Measurements from ENCODE around the gene MYO7B. TPM values are rescaled to one million over a fixed set of nuclear protein-coding genes. Genes with fewer than 3 reads are reported as not detected.

MYO7B gene
- total RNA-seq, 1 donor from 2014 or later, result 0.13 TPM

DNA sequence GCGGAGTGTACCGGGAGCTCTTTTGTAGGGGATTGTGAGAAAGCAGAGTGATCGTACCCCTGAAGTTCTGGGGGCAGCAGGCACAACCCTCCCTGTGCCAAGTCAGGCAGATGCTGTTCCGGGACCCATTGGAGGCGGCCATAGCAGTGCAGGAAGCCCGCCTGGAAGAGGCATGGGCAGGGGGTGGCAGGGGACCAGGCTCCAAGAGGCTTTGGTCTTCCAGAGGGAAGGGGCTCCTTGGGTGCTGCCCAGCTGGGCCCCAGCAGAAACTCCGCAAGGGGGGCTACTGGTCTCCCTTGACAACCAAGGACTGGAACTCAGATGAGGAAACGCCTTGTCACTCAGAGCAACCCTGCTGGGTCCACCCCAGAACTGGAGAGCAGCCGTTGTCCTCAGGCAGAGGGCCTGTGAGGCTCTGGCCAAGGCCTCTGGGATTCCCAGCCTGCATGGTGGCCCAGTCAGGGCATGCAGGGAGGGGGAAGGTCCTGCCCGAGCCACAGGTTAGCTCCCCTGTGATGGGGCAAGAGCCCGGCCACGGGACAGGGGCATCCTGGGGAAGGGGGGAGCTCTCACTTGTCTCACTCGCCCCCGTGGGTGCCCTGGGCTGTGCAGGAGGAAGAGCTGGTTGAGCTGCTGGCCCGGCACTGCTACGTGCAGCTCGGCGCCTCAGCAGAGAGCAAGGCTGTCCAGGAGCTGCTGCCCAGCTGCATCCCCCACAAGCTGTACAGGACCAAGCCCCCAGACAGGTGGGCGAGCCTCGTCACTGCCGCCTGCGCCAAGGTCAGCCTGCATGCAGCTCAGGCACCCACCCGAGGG lies 89.5 kb downstream of the MYO7B start:
- no peak for DNase-seq (ENCODE audit: low read depth in 2 of 2)

- DNase-seq (ENCODE audit: low read depth in 2 of 2), result no peak
These were observed 90.1 kb downstream of the MYO7B start for GRCh38 chr2:127625572-127625951.

DNA sequence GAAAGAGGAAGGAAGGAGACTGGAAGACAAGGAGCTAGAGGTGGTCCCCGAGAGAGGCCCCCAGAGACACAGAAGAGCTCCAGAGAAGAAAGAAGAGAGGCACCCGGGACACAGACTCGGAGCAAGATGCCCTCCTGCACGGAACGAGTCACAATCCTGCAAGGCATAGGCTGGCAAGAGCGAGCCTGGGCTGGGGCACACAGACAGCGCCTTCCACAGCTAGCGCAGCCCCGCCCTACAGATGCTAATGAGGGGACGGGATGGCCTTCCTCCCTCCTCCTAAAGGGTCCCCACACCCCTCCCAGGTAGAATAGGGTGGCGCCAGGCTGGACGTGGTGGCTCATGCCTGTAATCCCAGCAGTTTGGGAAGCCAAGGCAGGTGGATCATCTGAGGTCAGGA lies 90.7 kb downstream of the MYO7B start:
- no peak for DNase-seq (ENCODE audit: low read depth in 2 of 2)

DNA sequence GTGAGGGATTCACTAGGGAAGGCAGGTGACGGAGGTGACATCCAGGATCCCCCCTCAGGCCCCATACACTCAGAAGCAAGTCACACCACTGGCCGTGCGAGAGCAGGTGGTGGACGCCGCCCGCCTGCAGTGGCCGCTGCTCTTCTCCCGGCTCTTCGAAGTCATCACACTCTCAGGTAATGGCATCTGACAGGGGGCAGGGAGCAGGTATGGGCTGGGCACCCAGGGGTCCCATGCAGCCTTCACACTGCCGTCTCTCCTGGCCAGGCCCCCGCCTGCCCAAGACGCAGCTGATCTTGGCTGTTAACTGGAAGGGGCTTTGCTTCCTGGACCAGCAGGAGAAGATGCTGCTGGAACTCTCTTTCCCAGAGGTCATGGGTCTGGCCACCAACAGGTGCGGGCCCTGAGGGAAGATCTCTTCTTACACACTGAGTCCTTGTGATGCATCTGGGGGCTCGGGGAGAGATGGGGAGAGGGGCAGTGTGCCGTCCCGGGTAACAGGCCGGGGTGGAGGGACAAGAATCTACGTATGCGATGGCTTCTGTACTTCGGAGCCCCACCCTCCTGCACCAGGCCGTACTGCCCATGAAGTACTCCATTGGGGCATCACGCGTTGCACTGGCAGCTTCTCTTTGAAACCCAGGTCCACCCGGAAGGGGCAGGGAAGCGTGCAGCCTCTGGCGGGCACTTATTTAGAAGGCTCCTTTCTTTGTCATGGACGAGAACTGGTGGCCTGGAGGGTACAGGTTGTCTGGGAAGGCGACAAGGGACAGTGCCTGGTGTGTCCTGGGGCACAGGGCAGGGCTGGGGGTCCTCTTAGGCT lies 91.6 kb downstream of the MYO7B start:
- DNase-seq (ENCODE audit: low read depth in 2 of 2), result no peak

DNA sequence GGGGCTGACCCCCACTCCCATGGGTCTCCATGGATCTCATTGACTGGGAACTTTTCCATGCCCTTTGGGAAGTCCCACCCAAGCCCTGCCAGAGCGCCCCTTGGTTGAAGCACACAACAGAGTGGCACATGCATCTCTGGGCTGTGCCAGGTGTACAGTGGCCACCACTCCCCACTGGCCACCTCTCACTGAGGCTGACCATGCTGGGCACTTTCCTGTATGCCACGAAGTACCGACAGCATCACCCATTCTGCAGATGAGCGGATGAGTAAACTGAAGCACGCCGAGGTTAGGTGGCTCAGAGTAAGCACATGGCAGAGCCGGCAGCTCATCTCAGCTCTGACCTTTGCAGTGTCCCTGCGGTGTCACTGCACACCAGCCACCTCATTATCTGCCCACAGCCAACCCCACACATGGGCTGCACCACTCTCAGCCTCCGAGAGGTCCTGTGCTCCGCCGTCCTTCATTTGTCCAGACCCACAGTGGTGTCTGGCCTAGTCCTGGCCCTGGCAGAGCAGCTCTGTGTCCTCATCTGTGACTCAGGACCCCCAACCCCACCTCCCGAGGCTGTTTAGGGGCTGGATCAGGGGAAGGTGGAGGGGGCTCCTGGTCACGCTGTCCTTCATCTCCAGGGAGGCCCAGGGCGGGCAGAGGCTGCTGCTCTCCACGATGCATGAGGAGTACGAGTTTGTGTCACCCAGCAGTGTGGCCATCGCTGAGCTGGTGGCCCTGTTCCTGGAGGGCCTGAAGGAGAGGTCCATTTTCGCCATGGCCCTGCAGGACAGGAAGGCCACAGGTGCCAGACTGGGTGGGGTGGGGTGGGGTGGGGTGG lies 92.5 kb downstream of the MYO7B start:
- DNase-seq (ENCODE audit: low read depth in 2 of 2), result no peak

GRCh38 chr2:127628767-127629614 lies 93.5 kb downstream of the MYO7B start:
- DNase-seq (ENCODE audit: low read depth in 2 of 2), result no peak

GRCh38 chr2:127629637-127630036 lies 94.2 kb downstream of the MYO7B start:
- DNase-seq (ENCODE audit: low read depth in 2 of 2), result no peak

- DNase-seq (ENCODE audit: low read depth in 2 of 2), result no peak
These were observed 94.8 kb downstream of the MYO7B start for GRCh38 chr2:127630096-127630863.

DNA sequence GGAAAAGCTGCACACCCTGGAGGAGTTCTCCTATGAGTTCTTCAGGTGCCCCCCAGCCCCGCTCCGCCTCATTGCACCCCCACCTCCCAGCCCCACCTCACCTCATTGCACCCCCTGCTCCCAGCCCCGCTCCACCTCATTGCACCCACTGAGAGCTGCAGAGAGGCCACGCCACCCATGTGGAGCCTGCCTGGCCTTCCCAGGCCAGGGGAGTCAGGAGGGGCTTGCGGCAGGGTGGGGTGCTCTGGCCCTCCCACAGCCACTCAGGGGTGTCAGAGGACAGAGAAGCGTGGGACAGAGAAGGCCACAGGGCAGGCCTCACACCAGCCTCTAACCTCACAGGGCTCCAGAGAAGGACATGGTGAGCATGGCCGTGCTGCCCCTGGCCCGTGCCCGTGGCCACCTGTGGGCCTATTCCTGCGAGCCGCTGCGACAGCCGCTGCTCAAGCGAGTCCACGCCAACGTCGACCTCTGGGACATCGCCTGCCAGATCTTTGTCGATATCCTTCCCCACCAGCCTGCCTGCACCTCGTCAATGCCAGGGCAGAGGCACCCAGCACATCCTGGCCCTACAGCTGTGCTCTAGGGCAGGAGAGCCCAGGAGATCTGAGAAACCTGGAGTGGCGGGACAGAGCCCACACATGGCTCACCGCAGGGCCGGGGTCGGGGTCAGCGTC lies 95.5 kb downstream of the MYO7B start:
- DNase-seq (ENCODE audit: low read depth in 2 of 2), result no peak

GRCh38 chr2:127631541-127631996 lies 96.1 kb downstream of the MYO7B start:
- no peak for DNase-seq (ENCODE audit: low read depth in 2 of 2)

- no peak for DNase-seq (ENCODE audit: low read depth in 2 of 2)
These were observed 96.6 kb downstream of the MYO7B start for GRCh38 chr2:127631997-127632581.

- DNase-seq (ENCODE audit: low read depth in 2 of 2), result no peak
These were observed 97.4 kb downstream of the MYO7B start for GRCh38 chr2:127632592-127633489.

GRCh38 chr2:127633556-127634065 lies 98.1 kb downstream of the MYO7B start:
- peak in 1 of 2 donors; percentile 25 for DNase-seq (ENCODE audit: low read depth in 2 of 2)

GRCh38 chr2:127634066-127634617 lies 98.7 kb downstream of the MYO7B start:
- no peak for DNase-seq (ENCODE audit: low read depth in 2 of 2)

DNA sequence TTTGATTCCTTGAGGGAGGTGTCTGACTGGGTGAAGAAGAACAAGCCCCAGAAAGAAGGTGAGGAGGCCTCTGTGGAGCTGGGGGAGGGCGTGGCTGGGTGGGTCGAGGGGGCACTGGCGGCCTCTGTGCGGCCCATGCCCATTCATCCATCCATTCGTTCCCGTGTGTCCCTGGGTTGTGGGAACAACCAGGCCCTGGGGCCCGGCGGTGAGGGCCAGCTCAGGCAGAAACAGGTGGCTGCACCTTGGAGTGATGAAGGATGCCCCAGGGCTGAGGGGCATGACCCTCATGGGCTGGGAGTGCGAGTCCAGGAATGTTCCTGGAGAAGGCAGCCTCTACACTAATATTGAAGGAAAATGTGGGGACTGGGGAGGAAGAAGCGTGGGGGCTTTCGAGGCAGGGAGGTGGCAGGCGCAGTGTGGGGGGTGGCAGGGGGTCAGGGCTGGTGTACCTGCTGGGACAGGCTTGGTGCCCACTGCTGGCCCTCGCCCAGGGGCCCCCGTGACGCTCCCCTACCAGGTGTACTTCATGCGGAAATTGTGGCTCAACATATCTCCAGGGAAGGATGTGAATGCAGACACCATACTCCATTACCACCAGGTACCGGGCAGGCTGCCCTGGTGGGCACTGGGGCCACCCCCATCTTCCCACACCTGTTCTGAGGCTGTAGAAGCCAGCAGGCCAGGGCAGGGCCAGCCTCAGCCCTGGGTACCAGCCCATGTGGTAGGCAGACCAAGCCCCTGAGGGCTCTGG lies 99.3 kb downstream of the MYO7B start:
- DNase-seq (ENCODE audit: low read depth in 2 of 2), result no peak

- DNase-seq (ENCODE audit: low read depth in 2 of 2), result no peak
These were observed 100.1 kb downstream of the MYO7B start for GRCh38 chr2:127635380-127636237.
